Stimulated activated CD4-positive, alpha-beta T cell treated with anti-CD3 and anti-CD28 coated beads, Interleukin-4, amount 100 ng/mL, for 1 hour (primary cell): ENCODE results near the gene CARNS1.
A peak's percentile ranks its signal among the peaks of the same experiment; 100 is the strongest.

Experiments
- DNase-seq: peaks from one replicate; pipeline ENCODE4 v3.0.0-alpha.2; 2020

Gene CARNS1

GRCh38 chr11:67410984-67411784 lies 4.3 kb upstream of the CARNS1 start:
- DNase-seq = no peak

- DNase-seq = no peak
Measured at GRCh38 chr11:67411785-67412152, 3.7 kb upstream of the CARNS1 start.

- DNase-seq = no peak
Measured at GRCh38 chr11:67412495-67413179, 2.8 kb upstream of the CARNS1 start.

DNA sequence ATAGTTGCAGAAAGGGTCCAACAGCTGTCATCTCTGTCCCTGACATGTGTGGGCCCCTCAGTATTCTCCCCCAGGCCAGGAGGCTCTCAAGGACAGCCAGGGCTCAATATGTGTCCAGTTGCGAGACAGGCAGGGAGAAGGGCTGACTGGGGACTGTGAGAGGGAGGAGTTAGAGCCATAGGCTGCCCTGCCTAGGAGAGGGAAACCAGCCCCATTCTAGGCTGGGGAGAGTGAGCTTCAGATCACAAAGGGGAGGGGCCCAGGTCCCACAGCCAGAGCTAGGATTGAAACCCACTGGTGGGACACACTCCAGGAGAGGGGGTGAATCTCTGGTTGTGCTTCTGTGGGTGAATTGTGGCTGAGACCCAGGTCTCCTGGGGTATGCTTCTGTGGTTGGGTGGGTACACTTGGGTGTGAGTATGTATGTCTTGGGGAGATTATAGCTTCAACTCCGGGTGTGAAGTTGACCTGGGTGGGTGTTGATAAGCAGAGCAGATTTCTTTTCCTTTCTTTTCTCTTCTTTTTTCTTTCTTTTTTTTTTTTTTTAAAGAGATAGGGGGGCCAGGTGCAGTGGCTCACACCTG lies 2.1 kb upstream of the CARNS1 start:
- no peak for DNase-seq

GRCh38 chr11:67416416-67417335 lies 1.2 kb downstream of the CARNS1 start:
- DNase-seq = peak; percentile 65

- no peak for DNase-seq
Measured at GRCh38 chr11:67417425-67417824, 1.9 kb downstream of the CARNS1 start.

GRCh38 chr11:67418476-67419281 lies 3.2 kb downstream of the CARNS1 start:
- DNase-seq = peak; percentile 37

DNA sequence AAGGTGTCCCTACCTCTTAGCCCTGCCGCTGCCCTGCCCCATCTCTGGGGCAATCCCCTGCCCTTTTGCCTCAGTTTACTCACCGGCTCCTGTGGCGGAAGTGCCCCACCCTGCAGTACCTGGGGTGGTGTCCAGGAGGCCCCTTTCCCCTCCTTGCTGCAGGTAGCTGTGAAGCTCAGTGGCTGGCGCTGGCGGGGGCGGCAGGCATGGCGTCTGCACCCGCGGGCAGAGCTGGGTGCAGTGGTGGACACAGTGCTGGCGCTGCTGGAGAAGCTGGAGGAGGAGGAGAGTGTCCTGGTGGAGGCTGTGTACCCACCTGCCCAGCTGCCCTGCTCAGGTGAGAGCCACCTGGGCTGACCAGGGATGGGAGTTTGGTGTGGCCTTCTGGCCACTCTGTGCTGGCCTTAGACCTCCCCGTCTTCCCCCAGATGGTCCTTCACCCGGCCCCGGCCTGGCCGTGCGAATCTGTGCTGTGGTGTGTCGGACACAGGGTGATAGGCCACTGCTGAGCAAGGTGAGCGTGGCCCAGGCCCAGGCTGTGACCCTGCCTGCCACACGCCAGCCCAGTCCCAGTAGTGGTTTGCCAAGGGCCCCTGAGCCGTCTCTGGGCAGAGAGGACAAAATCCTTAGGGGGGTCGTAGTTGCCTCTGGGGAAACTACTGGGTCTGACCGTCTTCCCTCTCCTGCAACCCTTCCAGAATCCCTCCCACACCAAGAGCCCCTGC lies 4.0 kb downstream of the CARNS1 start:
- DNase-seq = no peak

DNA sequence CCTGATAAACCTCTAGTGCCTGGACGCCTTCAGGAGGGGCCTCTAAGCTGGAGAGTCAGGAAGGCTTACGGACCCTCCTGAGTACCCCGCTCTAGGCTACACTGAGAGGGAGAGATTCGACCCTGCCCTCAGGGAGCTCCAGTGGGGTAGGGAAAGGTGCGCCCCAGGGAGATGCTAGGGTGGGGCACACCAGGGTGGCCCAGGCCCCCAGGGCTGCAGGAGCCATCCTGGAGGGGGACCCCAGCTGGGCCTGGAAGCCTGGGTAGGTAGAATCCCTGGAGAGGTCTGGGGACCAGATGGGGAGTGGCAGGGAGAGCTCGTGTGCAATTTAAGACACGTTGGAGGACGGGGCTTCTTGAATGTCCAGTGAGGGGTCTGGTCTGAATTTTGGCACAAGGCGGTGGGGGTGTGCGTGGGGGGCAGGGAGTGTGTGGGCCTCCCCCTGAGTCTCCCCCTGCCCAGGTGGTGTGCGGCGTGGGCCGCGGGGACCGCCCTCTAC lies 4.7 kb downstream of the CARNS1 start:
- DNase-seq = peak; percentile 9

DNA sequence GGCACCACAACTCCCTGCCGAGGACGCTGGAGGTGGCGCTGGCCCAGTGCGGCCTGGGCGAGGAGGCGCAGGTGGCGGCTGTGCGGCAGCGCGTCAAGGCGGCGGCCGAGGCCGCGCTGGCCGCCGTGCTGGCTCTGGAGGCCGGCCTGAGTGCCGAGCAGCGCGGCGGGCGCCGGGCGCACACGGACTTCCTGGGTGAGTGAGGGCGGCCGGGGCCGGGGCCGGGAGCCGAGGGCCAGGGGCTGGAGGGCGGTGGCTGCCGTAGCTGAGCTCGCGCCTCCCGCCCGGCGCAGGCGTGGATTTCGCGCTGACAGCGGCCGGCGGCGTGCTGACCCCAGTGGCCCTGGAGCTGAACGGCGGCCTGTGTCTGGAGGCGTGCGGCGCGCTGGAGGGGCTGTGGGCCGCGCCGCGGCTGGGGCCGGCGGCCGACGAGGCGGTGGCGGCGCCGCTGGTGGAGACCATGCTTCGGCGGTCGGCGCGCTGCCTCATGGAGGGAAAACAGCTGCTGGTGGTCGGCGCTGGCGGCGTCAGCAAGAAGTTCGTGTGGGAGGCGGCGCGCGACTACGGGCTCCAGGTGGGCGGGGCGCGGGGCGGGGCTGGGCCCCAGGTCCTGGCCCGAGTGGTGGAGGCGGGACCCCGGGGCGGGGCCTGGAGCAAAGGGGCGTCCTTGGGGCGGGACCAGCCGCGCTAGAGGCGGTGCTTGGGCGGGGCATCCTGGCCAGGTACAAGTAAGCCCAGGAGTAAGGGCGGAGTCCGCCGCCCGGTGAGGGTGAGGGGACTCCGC lies 5.4 kb downstream of the CARNS1 start:
- DNase-seq = peak; percentile 99

DNA sequence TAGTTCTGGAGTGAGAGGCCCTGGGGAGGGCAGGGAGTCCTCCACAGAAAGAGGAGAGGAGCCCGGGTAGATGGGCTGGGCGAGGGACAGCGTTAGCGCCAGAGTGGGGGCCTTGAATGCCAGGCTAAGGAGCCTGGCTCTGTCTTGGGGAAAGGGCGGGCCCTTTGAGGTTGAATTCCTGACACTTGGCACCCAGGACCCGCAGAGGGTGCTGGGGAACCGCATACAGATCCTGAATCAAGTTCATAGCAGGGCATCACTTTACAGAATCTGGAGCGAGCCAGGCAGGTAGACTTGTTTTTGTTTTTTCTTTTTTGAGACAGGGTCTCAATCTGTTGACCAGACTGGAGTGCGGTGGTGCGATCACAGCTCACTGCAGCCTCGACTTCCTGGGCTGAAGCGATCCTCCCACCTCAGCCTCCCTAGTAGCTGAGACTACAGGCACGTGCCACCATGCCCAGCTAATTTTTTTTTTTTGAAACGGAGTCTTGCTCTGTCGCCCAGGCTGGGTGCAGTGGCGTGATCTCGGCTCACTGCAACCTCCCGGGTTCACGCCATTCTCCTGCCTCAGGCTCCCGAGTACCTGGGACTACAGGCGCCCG lies 6.1 kb downstream of the CARNS1 start:
- no peak for DNase-seq

DNA sequence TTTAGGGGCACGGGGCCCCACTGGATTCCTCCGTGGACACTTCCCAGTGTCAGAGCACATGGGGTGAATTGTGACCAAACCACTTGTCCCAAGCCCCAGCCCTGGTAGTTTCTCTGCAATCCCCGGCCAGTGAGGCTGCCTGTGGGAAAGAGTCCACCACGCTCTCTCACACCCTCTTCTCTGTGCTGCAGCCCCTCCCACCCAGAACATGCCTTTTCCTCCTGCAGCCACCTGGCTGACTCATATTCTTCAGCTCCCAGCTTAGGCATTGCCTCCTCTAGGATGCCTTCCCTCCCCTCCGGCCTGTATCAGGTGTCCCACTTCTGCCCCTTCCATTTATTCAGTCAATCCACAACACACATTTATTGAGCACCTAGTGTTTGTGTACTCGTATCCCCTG lies 7.4 kb downstream of the CARNS1 start:
- no peak for DNase-seq

GRCh38 chr11:67423466-67423865 lies 8.0 kb downstream of the CARNS1 start:
- no peak for DNase-seq

DNA sequence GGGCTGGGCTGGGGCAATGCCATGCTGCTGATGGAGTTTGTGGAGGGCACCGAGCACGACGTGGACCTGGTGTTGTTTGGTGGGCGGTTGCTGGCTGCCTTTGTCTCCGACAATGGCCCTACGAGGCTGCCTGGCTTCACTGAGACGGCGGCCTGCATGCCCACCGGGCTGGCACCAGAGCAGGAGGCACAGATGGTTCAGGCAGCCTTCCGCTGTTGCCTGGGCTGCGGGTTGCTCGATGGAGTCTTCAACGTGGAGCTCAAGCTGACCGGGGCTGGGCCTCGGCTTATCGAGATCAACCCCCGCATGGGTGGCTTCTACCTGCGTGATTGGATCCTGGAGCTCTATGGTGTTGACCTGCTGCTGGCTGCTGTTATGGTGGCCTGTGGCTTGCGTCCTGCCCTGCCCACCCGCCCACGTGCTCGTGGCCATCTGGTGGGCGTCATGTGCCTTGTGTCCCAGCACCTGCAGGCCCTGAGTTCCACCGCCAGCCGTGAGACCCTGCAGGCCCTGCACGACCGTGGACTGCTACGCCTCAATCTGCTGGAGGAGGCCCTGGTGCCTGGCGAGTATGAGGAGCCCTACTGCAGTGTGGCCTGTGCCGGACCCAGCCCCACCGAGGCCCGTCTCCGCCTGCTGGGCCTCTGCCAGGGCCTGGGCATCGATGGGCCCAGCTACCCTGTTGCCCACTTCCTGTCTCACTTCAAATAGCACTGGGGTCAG lies 8.6 kb downstream of the CARNS1 start:
- DNase-seq = no peak

DNA sequence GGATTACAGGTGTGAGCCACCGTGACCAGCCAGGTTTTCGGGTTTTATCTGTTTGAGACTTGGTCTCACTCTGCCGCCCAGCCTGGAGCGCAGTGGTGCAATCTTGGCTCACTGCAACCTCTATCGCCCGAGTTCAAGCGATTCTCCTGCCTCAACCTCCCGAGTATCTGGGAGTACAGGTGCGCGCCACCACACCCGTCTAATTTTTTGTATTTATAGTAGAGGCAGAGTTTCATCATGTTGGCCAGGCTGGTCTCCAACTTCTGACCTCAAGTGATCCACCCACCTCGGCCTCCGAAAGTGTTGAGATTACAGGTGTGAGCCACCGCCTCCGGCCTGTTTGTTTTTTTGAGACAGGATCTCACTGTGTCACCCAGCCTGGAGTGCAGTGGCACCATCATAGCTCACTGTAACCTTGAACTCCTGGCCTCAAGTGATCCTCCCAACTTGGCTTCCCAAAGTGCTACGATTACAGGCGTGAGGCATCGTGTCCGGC lies 11.9 kb downstream of the CARNS1 start:
- peak; percentile 18 for DNase-seq

GRCh38 chr11:67428052-67429001 lies 12.8 kb downstream of the CARNS1 start, which contains the start of gene RPS6KB2:
Gene RPS6KB2, plus strand, starts transcription at chr11:67428494. Its CDS starts 52 bp downstream, at chr11:67428546.
- DNase-seq = peak; percentile 99

DNA sequence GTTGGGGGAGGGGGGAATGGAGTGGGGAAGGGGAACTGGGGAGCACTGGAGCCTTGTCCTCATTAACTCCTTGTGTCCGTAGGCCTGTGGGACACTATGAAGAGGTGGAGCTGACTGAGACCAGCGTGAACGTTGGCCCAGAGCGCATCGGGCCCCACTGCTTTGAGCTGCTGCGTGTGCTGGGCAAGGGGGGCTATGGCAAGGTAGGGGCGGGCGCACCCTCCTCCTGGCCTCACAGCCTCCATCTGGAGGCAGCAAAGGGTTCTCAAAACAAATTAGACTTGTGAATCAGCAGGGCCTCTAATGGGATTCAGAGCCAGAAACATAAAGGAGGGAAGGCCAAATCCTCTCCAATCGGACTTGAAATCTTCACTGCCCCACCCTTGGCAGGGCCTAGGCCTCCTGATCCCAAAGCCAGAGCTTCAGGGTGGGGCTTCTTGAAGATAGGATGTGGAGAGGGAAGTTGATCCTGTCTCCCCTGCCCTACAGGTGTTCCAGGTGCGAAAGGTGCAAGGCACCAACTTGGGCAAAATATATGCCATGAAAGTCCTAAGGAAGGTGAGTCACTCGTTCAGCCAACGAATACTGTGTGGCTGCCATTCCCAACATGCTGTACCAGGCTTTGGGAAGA lies 13.7 kb downstream of the CARNS1 start:
- no peak for DNase-seq
